GM12891 (cell line): ENCODE measurements around the gene DTD2.

ENCODE experiments used
- POLR2A ChIP-seq: IDR thresholded peaks from 2 replicates; pipeline ENCODE4 v1.6.1; 2011; ENCODE audit warnings: low read depth, low read length, control low read depth
- POLR2AphosphoS5 ChIP-seq: IDR thresholded peaks from 2 replicates; pipeline ENCODE4 v1.6.1; 2011; ENCODE audit warnings: low read depth, low read length, control low read depth
- POU2F2 ChIP-seq: IDR thresholded peaks from 2 replicates; pipeline ENCODE4 v1.6.1; 2011; ENCODE audit warnings: low read depth, mild to moderate bottlenecking, control low read depth, low read length, moderate library complexity

DNA sequence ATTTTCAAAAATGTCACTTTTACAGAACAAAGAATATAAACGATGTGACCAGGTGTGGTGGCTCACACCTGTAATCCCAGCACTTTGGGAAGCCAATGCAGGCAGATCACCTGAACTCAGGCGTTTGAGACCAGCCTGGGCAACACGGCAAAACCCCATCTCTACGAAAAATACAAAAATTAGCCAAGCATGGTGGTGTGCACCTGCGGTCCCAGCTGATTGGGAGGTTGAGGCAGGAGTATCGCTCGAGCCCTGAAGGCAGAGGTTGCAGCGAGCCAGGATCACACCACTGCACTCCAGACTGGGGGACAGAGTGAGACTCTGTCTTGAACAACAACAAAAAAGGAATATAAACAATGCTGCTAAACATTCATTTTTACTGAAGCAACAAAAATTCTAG, 52.2 kb downstream of the DTD2 start:
- TF ChIP-seq POLR2A (no peak), POLR2AphosphoS5 (no peak), POU2F2 (no peak)
